T47D (cell line): ENCODE measurements around the gene PLEKHO2.

Experiments used
- DNase-seq, 2 experiments: peaks; one replicate each; pipeline versions ENCODE4 v3.0.0 to v3.0.0-alpha.2; 2011 to 2012; ENCODE audit warnings: low read depth in 1 of 2, low spot score in 1 of 2
- JUND ChIP-seq: IDR thresholded peaks from 2 replicates; pipeline ENCODE4 v1.6.1; 2012; ENCODE audit warnings: low read depth
- in situ Hi-C: cut with HindIII; loops from 2 replicates; pipeline ENCODE4 v1.10.0; 2016; ENCODE audit warnings: low sequenced_read_pairs, low pct_unique_long_range_greater_than_20kb

Gene PLEKHO2

DNA sequence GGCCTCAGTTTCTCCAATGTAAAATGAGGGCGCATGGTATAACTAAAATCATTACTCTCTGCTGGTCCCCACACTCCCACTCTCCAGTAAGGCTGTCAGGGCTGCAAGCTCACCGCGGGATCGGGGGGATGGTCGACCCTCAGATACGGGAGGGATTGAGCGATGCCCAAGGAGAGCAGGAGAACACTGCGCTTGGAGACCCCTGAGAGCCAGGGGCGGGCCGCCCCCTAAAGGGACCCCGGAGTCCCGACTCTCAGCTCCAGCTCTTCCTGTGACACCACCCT lies 713 bp upstream of the PLEKHO2 start:
- no peak for TF ChIP-seq JUND
- no peak for DNase-seq
- in situ Hi-C loops: no loop called here

DNA sequence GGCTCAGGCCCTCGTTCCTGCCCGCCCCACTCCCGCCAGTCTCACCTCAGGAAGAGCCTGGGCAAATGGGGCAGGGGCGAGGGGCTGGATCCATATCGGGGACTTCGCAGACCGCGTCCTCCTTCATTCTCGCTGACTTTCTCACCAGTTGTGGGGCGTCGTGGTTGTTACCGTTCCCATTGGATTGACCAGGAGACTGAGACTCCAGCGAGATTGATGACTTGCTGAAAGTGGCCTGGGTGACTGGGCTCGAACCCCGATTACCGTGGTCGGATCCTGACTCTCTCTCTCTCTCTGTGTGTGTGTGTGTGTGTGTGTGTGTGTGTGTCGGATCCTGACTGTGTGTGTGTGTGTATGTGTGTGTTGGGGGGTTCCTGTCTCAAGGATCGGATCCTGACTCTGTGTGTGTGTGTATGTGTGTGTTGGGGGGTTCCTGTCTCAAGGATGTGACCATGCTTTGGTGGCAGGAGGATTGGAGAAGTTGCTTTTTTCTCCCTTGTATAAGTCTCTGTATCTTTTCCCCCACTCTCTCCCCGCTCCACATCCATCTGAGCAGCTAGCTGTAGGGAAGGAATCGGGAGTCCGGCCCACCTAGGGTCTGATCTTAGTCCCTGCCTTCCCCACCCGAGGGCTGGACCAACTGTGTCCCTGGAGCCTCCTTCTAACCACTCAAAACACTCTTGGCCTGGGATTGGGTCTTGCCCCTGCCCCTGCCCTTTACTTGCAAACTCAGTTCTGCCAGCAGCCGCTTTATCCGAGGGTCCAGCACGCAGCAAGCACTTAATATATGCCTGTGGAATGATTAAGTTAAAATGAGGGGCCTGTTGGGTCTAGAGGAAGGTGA lies 603 bp downstream of the PLEKHO2 start:
- no peak for TF ChIP-seq JUND
- DNase-seq: peak in 1 of 2 experiments; percentile 24
- in situ Hi-C loops: no loop called here

- in situ Hi-C loops: no loop called here
- no peak for DNase-seq
- no peak for TF ChIP-seq JUND
Observed at GRCh38 chr15:64842986-64843561, 1.4 kb downstream of the PLEKHO2 start.

GRCh38 chr15:64843991-64844390 lies 2.3 kb downstream of the PLEKHO2 start:
- DNase-seq: no peak
- TF ChIP-seq JUND: no peak
- in situ Hi-C loops: no loop called here

GRCh38 chr15:64844576-64845145 lies 2.9 kb downstream of the PLEKHO2 start:
- TF ChIP-seq JUND: no peak
- no peak for DNase-seq
- in situ Hi-C loops: no loop called here

- in situ Hi-C loops: no loop called here
- TF ChIP-seq JUND: no peak
- DNase-seq: no peak
Observed at GRCh38 chr15:64845183-64845611, 3.5 kb downstream of the PLEKHO2 start.

- no peak for DNase-seq
- in situ Hi-C loops: no loop called here
- TF ChIP-seq JUND: no peak
Observed at GRCh38 chr15:64845831-64846595, 4.3 kb downstream of the PLEKHO2 start.

DNA sequence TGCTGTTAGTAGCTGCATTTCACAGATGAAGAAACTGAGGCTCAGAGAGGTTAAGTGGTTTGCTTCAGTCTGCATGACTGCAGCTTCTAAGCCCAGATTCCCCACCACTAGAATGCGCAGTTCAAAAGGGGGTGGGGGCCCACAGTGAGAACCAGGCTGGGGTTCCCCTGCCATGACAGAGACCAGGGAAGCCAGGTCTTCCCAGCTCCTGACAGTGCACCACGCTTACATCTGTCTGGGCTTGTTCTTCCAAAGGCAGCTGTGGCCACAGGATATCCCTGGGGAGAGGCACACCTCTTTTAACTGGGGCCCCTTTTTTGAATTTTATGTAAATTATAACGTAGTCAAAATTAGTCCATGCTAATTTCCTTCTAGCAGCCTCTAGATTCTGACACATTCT lies 5.3 kb downstream of the PLEKHO2 start:
- DNase-seq: no peak
- TF ChIP-seq JUND: no peak
- in situ Hi-C loops: no loop called here

- no peak for DNase-seq
- TF ChIP-seq JUND: no peak
- in situ Hi-C loops: no loop called here
Observed at GRCh38 chr15:64847448-64847847, 5.7 kb downstream of the PLEKHO2 start.

DNA sequence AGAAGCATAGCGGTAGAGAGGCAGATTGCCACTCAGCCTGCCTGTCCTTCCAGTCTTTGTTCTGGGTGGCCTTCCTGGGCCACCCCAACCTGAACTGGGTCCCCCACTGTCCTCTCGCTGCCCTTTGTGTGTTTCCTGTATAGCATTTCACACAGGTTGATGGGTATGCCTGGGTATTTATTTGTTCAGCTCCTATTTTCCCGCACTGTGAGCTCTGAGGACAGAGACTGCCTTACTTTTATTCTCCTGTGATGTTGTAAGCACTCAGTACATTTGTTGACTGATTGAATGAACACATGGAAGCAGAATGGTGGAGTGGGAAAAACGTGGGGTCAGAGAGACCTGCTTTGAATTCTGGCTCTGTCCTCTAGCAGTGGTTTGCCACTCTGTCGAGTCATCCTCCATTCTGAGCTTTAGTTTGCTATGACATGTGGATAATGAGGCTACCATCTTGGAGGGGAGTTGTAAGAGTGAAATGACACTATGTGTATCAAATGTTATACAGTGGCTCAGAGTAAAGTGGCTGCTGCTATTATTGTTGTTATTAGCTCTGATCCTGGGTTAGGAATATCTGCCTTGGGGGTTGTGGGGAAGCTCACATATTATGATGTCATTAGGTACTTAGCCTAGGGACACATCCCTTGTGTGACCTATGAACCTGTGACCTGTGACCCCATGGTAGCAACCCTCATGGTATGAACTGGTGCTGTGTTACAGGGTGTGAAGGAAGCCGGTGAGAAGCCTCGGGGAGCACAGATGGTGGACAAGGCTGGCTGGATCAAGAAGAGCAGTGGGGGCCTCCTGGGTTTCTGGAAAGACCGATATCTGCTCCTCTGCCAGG lies 6.4 kb downstream of the PLEKHO2 start:
- DNase-seq: no peak
- TF ChIP-seq JUND: no peak
- in situ Hi-C loops: no loop called here

- peak in 1 of 2 experiments; percentile 43 for DNase-seq
- no peak for TF ChIP-seq JUND
- in situ Hi-C loops: no loop called here
Observed at GRCh38 chr15:64850778-64851502, 9.2 kb downstream of the PLEKHO2 start.

DNA sequence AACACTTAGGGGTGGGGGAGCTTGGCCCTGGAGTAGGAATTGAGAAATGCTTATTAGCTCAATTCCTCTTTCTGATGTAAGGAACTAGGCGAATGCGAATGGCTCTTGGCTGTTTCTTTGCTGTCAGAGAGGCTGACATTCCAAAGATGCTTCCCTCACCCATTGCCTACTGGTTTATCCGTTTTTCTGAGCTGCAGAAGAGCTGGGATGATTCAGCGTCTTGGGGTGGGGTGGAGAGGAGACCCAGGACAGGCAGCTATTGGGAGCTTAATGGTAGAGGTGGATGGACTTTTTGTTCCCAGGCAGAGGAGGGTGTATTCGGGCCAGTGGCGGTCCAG lies 9.8 kb downstream of the PLEKHO2 start:
- TF ChIP-seq JUND: no peak
- in situ Hi-C loops: no loop called here

More for the DNA sequence above, 9.8 kb downstream of the PLEKHO2 start:
- DNase-seq: no peak
